Vagina (tissue), 2 donors: ENCODE measurements around the gene SGTA.

Experiments used
- CTCF ChIP-seq, 3 experiments: fragments of 450-650 bp in 2 of 3; fragments of 200-600 bp in 1 of 3; sonication (generic) in 1 of 3; IDR thresholded peaks; one replicate each; pipeline ENCODE4 v1.5.1; 2017 to 2019; ENCODE audit warnings: antibody characterized with exemption in 3 of 3, mild to moderate bottlenecking in 2 of 3, moderate library complexity in 2 of 3
- POLR2A ChIP-seq, 2 donors: fragments of 450-650 bp; IDR thresholded peaks; one replicate each; pipeline ENCODE4 v1.6.1; 2017; ENCODE audit warnings: antibody characterized with exemption in 2 of 2, mild to moderate bottlenecking in 2 of 2, moderate library complexity in 2 of 2
- POLR2AphosphoS5 ChIP-seq, 2 donors: sonication (generic); formaldehyde crosslinking; IDR thresholded peaks; one replicate each; pipeline ENCODE4 v1.9.0; 2017; ENCODE audit warnings: antibody characterized with exemption in 2 of 2, mild to moderate bottlenecking in 2 of 2, low read depth in 1 of 2; ENCODE audit not compliant: insufficient read depth in 1 of 2

GRCh38 chr19:2743099-2743498, 40.0 kb downstream of the SGTA start:
- TF ChIP-seq POLR2A (IDR thresholded peaks at IDR 0.05) (no peak), CTCF (IDR thresholded peaks at IDR 0.05) (no peak), POLR2AphosphoS5 (IDR thresholded peaks at IDR 0.05; ENCODE audit: insufficient read depth in 1 of 2, low read depth in 1 of 2) (no peak)
